GM18507 (cell line): Measurements from ENCODE around the gene FOCAD.
"Not testable (repeated sequence)": the region's sequence is repeated elsewhere in the genome, so short reads cannot be mapped to it uniquely, and the experiment has no call there.

Experiments used
- DNase-seq: peaks from one replicate; pipeline ENCODE4 v3.0.0; 2011; ENCODE audit warnings: low read depth; ENCODE audit not compliant: insufficient read length; ENCODE audit errors: extremely low spot score
- FAIRE-seq: peaks from 2 replicates; lab custom pipeline; 2011; peaks lifted over from hg19 to GRCh38; lab: Jason Lieb, UNC

Gene FOCAD

DNA sequence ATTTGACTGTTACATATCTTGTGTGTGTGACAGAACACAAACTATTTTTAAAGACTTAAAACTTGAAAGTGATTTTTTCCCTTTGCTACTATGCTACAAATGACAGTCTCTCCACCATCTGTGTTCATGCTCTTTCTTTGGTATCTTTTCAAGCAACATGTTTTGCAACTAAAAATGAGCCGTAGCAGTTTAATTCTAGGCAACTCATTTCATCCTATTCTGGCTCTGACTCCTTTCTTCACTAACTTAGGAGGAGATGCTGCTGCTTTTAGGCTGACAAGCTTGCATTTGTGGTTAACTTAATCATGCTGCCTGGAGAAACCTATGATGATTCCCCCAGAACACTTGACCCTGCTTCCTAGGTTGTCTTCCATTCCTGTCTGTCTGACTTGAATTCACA is 246.8 kb downstream of the FOCAD start:
- no peak for FAIRE-seq

GRCh38 chr9:20940447-20941173 is 256.6 kb downstream of the FOCAD start:
- FAIRE-seq: no peak

More for the DNA sequence above, 246.8 kb downstream of the FOCAD start:
- no peak for DNase-seq

GRCh38 chr9:20941174-20941690 is 257.2 kb downstream of the FOCAD start:
- FAIRE-seq (peak; percentile 96), DNase-seq (peak; percentile 35)

More at GRCh38 chr9:20940447-20941173, 256.6 kb downstream of the FOCAD start:
- DNase-seq: no peak

- DNase-seq (no peak), FAIRE-seq (no peak)
Measured at GRCh38 chr9:20944507-20944906, 260.4 kb downstream of the FOCAD start.

GRCh38 chr9:20945269-20945668 is 261.2 kb downstream of the FOCAD start:
- DNase-seq (no peak), FAIRE-seq (no peak)

GRCh38 chr9:20945856-20946255 is 261.8 kb downstream of the FOCAD start:
- DNase-seq: no peak
- no peak for FAIRE-seq

DNA sequence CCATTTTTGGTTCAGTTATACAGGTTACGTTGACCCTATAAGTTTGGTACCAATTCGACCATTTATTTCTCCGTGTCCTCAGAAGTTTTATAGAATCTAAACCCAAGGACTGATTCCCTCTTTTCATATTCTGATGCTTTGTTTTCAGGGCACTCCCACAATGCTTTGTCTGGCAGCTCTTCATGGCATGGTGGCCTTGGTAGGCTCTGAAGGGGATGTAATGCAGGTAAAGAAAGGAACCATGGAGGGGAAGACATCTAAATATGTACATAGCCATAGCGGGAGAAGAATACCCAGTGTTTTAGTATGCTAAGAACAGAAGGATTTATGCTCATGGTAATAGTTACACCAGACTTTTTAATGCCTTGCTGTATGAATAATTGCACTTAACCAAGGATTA is 264.6 kb downstream of the FOCAD start:
- no peak for FAIRE-seq
- DNase-seq: no peak

DNA sequence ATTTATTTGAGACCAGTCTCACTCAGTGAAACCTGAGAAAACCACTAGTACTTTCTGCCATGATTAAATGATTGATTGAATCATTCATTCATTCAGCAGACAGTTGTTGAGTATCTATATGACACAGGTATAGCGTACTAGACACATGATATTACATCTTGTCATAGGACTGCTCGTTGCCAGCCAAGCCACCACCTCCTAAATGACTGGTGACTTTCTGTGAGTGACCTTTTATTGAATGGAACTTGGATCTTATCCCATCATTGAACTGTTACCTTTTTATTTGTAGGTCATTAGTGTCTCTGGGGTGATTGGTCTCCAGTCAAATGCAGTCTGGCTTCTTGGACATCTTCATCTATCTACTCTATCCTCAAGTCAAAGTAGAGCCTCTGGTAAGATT is 266.6 kb downstream of the FOCAD start:
- DNase-seq (no peak), FAIRE-seq (no peak)

- DNase-seq: no peak
- FAIRE-seq: no peak
Measured at GRCh38 chr9:20962536-20963225, 278.6 kb downstream of the FOCAD start.

DNA sequence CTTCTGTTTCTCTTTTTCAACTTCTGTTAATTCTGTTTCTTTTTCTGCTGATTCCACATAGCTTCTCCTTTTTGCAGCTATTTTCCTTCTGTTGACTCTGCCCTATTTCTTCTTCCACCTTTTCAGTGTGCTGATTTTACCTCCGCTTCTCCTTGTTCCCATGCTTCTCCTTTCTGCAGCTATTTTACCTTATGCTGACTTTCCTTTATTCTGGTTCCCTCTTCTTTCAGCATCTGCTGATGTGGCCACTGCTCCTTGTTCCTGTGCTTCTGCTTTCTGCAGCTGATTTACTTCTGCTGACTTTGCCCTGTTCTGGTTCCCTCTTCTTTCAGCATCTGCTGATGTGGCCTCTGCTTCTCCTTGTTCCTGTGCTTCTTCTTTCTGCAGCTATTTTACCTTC is 288.6 kb downstream of the FOCAD start:
- FAIRE-seq: no peak
- no peak for DNase-seq

GRCh38 chr9:20973246-20973947 is 289.3 kb downstream of the FOCAD start:
- DNase-seq: not testable (repeated sequence)
- peak; percentile 41 for FAIRE-seq

DNA sequence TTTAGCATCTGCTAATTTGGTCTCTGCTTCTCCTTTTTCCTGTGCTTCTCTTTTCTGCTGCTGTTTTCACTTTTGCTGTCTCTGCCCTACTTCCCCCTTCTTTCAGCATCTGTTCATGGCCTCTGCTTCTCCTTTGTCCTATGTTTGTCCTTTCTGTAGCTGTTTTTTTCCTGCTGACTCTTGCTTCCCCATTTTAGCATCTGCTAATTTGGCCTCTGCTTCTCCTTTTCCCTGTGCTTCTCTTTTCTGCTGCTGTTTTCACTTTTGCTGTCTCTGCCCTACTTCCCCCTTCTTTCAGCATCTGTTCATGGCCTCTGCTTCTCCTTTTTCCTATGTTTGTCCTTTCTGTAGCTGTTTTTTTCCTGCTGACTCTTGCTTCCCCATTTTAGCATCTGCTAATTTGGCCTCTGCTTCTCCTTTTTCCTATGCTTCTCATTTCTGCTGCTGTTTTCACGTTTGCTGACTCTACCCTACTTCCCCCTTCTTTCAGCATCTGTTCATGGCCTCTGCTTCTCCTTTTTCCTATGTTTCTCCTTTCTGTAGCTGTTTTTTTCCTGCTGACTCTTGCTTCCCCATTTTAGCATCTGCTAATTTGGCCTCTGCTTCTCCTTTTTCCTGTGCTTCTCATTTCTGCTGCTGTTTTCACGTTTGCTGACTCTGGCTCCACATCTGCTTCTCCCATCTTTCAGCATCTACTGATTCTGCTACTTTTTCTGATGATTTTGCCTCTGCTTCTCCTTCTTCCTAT is 290.3 kb downstream of the FOCAD start:
- DNase-seq, FAIRE-seq: not testable (repeated sequence)

GRCh38 chr9:20978249-20978648 is 294.2 kb downstream of the FOCAD start:
- no peak for FAIRE-seq
- no peak for DNase-seq

DNA sequence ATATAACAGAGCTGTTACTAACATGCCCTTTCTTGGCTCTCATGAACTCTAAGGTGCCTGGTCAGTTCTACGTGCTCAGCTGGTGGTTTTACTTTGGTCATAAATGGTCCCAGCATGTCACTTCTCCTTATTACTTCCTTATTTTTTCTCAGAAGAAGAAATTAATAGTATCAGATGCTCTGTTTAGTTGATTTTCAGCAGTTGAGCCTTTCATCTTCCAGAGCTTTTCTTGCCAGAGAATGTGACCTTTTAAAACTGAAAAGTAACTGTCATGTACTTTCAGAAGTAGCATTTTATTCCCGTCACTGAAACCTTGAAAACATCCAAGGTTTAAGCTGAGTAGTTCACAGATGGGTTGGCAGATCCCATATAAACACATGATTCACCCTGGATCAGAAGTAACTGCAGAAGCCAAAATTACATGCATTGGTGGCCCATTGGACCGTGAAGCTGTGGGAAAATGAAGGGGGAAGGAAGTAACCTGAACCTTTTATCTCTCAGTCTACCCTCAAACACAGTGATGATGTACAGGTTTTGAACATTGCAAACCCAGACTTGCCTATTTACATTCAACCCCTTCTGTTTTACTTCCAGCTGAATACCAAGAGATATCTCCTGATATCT is 296.9 kb downstream of the FOCAD start:
- FAIRE-seq: peak; percentile 85

DNA sequence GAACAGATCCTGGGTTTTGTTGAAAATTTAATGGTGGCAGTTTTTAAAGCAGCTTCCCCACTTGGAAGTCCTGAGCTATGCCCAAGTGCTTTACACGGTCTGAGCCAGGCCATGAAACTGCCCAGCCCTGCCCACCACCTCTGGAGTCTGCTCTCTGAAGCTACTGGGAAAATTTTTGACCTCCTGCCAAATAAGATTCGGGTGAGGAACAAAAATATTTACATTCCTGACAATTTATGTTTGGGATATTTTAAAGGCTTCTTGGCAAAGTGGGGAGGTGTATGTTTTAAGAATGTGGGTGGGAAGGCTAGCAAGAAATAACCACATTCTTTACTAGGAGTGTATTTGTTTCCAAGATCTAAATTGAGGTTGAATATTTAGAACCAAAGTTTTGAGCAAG is 297.4 kb downstream of the FOCAD start:
- DNase-seq: no peak
- no peak for FAIRE-seq

More for the DNA sequence above, 296.9 kb downstream of the FOCAD start:
- DNase-seq: no peak

GRCh38 chr9:20984506-20984905 is 300.4 kb downstream of the FOCAD start:
- FAIRE-seq (no peak), DNase-seq (no peak)

DNA sequence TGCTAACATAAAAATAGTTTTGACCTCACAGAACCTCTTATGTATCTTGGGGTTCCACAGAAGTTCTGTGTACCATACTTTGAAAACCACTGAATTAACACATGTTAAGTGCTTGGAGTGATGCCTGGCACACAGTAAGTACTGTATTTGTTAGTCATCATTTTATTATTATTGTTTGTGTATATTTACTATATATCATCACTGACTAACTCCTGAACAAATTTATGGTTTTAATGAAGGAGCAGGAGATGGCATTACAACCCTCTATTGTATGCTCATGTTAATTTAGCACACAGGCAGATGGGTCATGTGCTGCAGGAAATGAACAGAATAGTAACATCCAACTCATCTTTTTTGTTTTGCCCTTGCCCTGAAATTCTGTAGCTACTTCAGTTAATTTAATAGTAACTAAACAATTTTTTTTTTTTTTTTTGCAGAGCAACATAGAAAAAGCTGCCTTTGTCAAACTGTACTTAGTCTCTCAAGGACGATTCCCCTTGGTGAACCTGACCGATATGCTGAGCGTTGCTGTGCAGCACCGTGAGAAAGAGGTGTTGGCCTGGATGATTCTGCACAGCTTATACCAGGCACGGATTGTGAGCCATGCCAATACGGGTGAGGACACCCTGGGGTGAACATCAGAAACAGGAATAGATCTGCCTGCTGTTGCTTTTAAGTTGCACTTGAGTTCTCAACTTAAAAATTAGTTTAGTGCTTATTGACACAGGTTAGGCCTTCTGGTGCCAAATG is 302.0 kb downstream of the FOCAD start:
- DNase-seq (no peak), FAIRE-seq (no peak)

- FAIRE-seq: no peak
- DNase-seq: no peak
Measured at GRCh38 chr9:20987521-20987920, 303.5 kb downstream of the FOCAD start.
